GM04504 (cell line): ENCODE results near the gene TWF2.
"Not testable (repeated sequence)": the region's sequence is repeated elsewhere in the genome, so short reads cannot be mapped to it uniquely, and the experiment has no call there.

Experiments used
- DNase-seq: peaks from one replicate; pipeline ENCODE4 v3.0.0-alpha.2; 2012; ENCODE audit warnings: low read depth

Gene TWF2

GRCh38 chr3:52238761-52239701, at the start of gene TWF2:
Gene TWF2, minus strand, starts transcription at chr3:52239158. Its CDS starts 142 bp downstream, at chr3:52239016.
- DNase-seq: peak; percentile 46

DNA sequence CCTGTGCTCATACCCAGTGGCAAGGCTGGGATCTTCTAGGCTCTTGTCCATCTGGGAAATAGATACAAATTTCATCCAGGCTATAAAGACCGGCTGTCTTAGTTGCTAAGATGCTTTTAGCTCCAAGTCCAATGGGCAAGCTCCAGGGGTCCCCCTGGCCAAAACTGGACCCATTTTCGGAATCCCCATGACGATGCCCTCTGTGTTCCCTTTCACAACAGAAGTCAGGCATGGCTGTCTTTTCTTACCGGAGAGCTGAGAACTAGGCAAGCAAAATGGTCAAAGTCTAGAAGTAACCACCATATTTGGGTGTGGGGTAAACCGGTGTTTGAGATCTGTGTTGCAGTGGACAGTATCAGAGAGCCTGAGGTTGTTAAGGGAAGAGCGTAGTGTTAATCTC, 49.7 kb upstream of the TWF2 start:
- no peak for DNase-seq

DNA sequence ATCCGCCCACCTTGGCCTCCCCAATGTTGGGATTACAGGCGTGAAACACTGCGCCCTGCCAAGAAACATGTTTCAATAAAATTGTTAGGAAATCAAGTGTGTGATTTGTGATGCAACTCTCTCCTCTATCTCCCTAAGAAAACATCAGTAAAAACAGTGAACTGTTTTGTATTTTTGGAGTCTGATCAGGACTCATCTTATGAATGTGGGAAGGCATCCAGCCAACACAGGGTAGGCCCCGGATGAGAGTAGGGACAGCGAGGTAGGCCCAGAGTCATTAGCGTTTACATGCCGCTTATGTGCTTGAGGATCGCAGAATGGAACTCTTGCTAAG, 47.8 kb upstream of the TWF2 start:
- DNase-seq: no peak

DNA sequence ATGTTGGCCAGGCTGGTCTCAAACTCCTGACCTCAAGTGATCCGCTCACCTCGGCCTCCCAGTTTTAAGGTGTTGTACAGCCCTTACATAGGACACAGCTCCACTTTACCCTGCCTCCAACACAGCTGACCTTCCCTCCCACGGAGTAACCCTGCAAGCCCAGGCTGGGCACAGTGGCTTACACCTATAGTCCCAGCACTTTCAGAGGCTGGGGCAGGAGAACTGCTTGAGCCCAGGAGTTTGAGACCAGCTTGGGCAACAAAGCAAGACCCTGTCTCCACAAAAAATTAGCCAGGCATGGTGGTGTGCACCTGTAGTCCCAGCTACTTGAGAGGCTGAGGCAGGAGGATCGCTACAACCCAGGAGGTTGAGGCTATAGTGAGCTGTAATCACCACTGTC, 45.1 kb upstream of the TWF2 start:
- DNase-seq: not testable (repeated sequence)

DNA sequence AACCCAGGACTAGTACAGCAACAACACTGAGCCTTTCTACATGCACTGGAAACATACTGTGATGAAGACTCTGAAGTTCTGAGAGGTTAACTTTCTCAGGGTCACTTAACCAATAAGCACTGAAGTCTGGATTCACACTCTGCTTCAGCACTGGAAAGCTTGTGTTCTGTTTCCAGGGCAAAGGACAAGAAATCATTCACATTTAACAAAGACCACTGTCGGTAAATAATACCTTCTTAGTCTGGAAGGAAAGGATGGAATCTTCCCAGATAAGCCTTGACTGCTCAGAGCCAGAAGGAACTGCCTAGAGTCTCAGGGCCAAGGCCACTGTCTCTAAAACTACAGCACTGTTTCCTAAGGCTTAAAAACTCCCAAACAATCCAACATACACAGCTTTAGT, 44.3 kb upstream of the TWF2 start:
- no peak for DNase-seq

DNA sequence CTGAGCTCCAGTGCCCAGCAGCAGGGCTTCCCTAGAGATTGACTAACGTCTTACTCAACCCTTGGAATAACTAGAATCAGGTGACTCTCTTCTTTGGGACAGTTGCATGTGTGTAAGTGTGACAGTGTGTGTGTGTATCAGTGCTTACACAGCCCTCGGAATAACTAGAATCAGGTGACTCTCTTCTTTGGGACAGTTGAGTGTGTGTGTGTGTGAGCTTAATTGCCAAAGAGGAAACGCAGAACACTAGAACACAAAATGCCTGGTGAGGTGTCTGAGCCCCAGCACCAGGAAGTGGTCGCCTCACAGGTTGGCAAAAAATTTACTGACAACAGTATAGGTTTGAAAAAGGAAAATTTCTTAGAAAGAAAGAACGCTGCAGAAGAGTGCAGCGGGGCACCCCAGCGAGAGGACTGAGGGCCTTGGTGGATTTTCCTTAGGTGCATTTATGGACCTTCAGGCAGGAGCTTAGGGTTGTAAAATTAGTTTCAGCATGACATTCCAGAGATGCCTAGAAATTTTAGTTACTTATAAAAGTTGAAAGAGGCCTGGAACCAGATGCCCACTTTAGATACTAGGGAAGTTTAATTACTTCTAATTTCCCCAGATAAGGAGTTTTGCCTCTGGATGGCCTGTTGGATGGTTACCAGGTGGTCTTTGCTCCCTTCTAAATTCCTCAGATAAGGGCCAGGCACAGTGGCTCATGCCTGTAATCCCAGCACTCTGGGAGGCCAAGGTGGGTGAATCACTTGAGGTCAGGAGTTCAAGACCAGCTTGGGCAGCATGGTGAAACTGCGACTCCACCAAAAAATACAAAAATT, 43.2 kb upstream of the TWF2 start:
- no peak for DNase-seq

DNA sequence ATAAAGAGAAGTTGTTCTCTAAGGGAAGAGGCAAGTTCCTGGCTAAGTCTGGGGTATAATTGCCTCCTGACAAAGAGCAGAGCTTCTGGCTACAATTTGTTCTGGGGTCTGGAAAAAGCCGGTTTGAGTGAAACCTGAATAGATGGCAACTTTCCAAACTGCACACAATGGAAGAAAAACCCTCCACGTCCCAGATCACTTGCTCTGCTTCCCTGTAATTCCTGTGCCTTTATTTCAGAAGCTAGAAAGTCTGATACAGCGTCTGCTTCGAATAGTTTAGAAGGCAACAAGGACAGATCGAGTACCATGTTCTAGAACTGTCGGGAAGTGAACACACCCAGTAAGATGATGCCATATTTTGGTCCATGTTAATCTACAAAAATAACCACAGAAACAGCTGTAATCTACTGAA, 41.1 kb upstream of the TWF2 start:
- DNase-seq: no peak

GRCh38 chr3:52279596-52279995, 40.6 kb upstream of the TWF2 start:
- no peak for DNase-seq

GRCh38 chr3:52278510-52279069, 39.6 kb upstream of the TWF2 start, which contains the start of gene WDR82:
Gene WDR82, minus strand, starts transcription at chr3:52278649. Its CDS starts 288 bp downstream, at chr3:52278361.
- DNase-seq: peak; percentile 80

- no peak for DNase-seq
Observed at GRCh38 chr3:52277972-52278509, 39.1 kb upstream of the TWF2 start.

DNA sequence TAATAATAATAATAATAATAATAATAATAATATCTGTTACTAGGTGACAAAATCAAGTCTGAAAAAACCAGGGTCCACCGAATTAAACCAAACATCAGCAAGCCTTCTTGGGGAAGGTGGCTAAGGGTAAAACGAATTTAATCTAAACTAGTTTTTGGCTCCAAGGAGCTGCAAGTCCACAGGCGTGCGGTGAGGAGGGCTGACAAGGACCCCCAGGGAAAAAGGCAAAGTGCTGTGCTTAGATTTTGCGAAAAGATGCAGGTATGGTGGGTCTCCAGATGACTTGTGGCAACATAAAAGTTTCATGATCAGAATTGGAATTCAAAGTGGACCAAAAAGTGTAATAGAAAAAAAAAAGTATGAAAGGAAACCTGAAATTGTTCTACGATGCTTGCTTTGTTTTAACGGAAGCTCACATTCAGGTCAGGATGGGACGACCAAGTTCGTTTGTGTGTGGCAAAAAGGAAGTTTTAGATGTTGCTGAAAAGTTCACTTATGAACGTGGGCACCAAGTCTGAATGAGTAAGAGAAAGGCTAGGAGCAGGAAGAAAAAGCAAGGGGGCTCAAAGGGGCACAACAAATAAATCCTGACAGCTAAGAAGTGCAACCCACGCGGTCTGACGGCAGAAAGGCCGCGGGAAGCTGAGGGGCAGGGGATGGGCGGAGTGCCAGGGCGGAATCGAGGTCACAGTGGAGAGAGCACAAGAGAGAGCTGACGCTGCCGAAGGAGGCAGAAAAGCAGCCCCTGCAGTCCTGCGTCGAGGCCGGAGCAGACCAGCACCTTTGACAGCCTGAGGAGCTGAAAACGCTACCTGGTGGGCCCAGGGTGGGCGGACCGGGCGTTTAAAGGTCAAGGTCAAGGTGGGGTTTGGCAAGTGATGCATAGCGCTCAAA, 38.4 kb upstream of the TWF2 start:
- no peak for DNase-seq

DNA sequence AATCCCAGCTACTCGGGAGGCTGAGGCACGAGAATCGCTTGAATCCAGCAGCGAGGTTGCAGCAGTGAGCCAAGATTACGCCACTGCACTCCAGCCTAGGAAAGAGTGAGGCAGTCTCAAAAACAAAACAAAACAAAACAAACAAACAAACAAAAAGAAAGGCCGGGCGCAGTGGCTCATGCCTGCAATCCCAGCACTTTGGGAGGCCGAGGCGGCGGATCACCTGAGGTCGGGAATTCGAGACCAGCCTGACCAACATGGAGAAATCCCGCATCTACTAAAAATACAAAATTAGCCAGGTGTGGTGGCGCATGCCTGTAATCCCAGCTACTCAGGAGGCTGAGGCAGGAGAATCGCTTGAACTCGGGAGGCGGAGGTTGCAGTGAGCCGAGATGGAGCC, 35.8 kb upstream of the TWF2 start:
- not testable (repeated sequence) for DNase-seq

- no peak for DNase-seq
Observed at GRCh38 chr3:52272831-52273230, 33.9 kb upstream of the TWF2 start.

GRCh38 chr3:52272172-52272571, 33.2 kb upstream of the TWF2 start:
- not testable (repeated sequence) for DNase-seq

DNA sequence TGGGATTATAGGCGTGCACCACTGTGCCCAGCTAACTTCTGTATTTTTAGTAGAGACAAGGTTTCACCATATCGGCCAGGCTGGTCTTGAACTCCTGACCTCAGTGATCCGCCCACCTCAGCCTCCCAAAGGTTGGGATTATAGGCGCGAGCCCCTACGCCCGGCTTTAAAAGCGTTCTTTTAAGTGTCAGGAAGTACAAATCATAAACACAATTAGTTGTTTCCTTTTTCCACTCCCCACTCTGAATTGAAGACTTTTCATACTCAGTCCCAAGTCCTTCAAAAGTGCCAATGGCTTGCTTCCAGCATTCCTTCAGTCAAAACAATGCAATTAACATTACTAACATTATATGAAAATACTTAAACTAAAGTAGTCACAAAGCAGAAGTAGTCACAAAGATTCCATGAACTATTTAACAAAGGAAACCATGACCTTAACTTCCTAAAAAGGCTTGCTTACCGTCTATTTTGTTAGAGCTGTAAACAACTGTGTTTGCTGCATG, 31.3 kb upstream of the TWF2 start:
- DNase-seq: no peak

DNA sequence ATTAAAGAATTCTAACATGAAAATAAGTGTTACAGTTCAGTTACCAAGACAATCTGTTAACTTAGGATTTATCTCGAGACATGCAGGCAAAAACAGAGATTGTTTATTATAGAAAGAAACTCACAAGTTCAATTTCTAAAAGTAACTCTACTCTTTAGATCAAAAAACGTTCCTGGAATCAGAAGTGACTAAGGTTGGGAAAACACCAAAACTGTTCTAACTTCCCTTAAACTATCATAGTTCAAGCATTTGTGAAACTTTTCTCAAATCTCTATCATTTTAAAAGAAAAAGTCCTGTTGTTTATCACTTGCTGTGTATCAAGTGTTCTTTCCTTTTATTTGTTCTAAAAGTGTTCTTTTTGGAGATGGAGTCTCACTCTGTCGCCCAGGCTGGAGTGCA, 30.8 kb upstream of the TWF2 start:
- no peak for DNase-seq

- no peak for DNase-seq
Observed at GRCh38 chr3:52268036-52268435, 29.1 kb upstream of the TWF2 start.

DNA sequence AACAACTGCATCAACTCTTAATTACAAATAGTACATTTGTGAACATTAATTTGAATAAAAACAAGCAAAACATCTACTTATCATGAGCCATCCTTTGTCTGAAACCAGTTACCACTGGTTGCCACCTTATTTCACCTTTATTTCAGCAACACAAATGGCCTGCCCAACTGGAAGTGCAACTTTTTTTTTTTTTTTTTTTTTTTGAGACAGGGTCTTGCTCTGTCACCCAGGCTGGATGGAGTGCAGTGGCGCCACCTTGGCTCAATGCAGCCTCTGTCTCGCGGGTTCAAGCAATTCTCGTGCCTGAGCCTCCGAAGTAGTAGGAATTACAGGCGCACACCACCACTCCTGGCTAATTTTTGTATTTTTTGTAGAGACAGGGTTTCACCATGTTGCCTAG, 26.4 kb upstream of the TWF2 start:
- no peak for DNase-seq

GRCh38 chr3:52262447-52262846, 23.5 kb upstream of the TWF2 start:
- DNase-seq: no peak

- DNase-seq: no peak
Observed at GRCh38 chr3:52259448-52259847, 20.5 kb upstream of the TWF2 start.

DNA sequence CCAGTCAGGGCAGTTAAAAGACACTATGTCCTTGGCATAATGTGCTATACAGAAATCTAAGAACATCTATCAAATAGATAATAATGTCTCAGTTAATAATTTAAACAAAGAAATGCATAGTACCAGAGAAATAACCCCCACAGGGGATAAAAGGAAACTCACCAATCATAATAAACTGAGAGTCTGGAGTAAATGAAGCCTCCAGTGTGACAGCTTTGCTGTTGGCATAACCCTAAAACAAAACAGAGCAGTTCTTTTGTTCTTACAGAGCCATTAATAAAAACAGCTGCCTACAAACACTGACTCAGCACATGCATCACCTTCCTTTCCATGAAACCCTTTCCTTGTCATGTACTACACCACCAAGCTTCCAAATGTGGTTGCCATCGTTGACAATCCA, 20.1 kb upstream of the TWF2 start:
- DNase-seq: no peak
